Type B pancreatic cell (in vitro differentiated cells): ENCODE measurements around the gene MEF2A. TPM values are rescaled to one million over a fixed set of nuclear protein-coding genes. Genes with fewer than 3 reads are reported as not detected.

Source experiments
- DNase-seq: peaks from one replicate; pipeline ENCODE4 v3.0.0; 2021; ENCODE audit warnings: mixed read lengths; ENCODE audit not compliant: unreplicated experiment; ENCODE audit errors: extremely low spot score
- H3K27ac Mint-ChIP-seq: 2 replicates; pipeline ENCODE4 v1.8.0; 2021; ENCODE audit warnings: mild to moderate bottlenecking, mixed read lengths
- H3K27me3 Mint-ChIP-seq: 2 replicates; pipeline ENCODE4 v1.8.0; 2021; ENCODE audit warnings: mixed read lengths
- H3K36me3 Mint-ChIP-seq: 2 replicates; pipeline ENCODE4 v1.8.0; 2021; ENCODE audit warnings: mixed read lengths
- H3K4me1 Mint-ChIP-seq: one replicate; pipeline ENCODE4 v1.8.0; 2021; ENCODE audit warnings: mixed read lengths; ENCODE audit not compliant: unreplicated experiment
- H3K4me3 Mint-ChIP-seq: 2 replicates; pipeline ENCODE4 v1.8.0; 2021; ENCODE audit warnings: mild to moderate bottlenecking, mixed read lengths
- H3K9me3 Mint-ChIP-seq: 2 replicates; pipeline ENCODE4 v1.8.0; 2021; ENCODE audit warnings: mixed read lengths
- total RNA-seq: library from RNA; stranded (reverse); gene quantifications from 2 replicates; pipeline ENCODE4 v1.2.1, GENCODE V29; 2021; ENCODE audit warnings: low replicate concordance
- TF ChIP-seq, protein P1 (sequence below): fragments of 200-600 bp; sonication (generic); conservative IDR thresholded peaks from 2 replicates; pipeline ENCODE4 v1.5.0; 2021; ENCODE audit warnings: antibody characterized with exemption, mild to moderate bottlenecking

MEF2A gene
- total RNA-seq, 1 donor from 2014 or later, result 26.0 TPM

DNA sequence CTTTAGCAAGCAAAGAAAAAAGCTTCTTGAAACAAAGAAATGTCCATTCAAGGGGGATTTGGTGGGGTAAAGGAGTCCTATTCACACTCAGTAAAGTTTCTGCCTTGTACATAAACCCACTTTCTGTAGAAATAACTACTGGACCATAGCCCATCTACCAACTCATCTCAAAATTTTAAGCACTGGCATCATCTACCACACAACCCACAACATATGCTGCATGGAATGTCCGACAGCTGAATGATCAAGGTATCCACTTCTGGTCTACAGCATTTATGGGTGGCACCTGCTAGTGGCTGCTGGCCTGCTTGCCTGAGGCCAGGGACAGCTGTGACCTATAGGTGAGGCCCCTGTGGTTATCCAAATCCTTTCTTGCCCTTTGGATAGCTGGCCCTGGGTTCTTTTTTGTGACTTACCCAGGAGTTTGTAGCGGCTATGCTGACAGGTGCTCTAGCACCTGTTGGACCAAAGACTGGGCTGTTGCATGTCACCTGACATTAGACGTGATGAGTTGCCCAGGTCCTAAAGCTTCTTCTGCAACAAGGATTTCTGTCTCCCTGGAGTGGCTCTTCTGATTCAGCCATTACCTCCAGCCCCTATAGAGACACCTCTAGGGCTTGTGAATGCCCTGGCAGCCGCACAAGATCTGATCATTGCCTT is 19.2 kb upstream of the MEF2A start:
- no peak for DNase-seq
- H3K4me3 Mint-ChIP-seq, result no peak overlapping the region
- no peaks in the 10 kb centered on the region for H3K9me3 Mint-ChIP-seq
- no peaks in the 10 kb centered on the region for H3K36me3 Mint-ChIP-seq
- no peaks in the 10 kb centered on the region for H3K27me3 Mint-ChIP-seq
- no peak overlapping the region for H3K27ac Mint-ChIP-seq
- TF ChIP-seq, protein P1, sequence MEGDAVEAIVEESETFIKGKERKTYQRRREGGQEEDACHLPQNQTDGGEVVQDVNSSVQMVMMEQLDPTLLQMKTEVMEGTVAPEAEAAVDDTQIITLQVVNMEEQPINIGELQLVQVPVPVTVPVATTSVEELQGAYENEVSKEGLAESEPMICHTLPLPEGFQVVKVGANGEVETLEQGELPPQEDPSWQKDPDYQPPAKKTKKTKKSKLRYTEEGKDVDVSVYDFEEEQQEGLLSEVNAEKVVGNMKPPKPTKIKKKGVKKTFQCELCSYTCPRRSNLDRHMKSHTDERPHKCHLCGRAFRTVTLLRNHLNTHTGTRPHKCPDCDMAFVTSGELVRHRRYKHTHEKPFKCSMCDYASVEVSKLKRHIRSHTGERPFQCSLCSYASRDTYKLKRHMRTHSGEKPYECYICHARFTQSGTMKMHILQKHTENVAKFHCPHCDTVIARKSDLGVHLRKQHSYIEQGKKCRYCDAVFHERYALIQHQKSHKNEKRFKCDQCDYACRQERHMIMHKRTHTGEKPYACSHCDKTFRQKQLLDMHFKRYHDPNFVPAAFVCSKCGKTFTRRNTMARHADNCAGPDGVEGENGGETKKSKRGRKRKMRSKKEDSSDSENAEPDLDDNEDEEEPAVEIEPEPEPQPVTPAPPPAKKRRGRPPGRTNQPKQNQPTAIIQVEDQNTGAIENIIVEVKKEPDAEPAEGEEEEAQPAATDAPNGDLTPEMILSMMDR, result no peak
- H3K4me1 Mint-ChIP-seq, result no peaks in the 10 kb centered on the region

DNA sequence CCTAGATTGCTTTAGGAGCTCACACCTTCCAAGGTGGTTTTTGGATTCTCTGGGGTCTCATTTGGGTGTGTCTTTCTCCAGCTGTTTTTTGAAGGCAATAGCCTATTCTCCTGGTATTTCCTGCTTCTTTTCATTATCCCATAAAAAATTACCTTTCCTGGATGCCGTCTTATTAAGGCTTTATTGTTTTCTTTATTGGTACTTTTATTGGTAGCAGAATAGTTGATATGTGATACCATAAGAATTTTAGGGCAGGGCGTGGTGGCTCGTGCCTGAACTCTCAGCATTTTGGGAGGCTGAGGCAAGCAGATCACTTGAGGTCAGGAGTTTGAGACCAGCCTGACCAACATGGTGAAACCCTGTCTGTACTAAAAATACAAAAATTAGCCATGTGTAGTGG is 18.3 kb upstream of the MEF2A start:
- DNase-seq, result no peak
- Mint-ChIP-seq H3K4me3 (no peak overlapping the region), H3K27me3 (no peaks in the 10 kb centered on the region), H3K36me3 (no peaks in the 10 kb centered on the region), H3K4me1 (no peaks in the 10 kb centered on the region), H3K27ac (no peak overlapping the region), H3K9me3 (no peaks in the 10 kb centered on the region)
- TF ChIP-seq, protein P1, result no peak

DNA sequence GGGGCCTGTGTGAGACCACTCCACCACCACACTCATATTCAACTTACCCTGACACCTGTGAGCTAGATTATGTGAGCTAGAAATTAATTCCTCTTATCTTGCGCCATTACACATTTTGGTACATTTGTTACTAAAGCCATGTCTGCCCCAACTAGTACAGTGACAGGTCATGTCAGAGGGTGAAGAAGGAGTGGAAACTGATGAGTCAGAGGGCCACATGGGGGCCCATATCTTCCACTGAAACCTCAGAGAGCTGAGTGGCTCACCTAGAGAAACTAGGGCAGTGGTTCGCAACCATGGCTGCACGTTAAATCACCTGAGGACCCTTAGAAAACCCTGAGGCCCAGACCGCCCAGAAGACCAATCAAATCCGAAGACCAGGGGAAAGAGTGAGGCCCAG is 15.7 kb upstream of the MEF2A start:
- TF ChIP-seq, protein P1, result no peak
- Mint-ChIP-seq H3K9me3 (no peaks in the 10 kb centered on the region), H3K27me3 (no peaks in the 10 kb centered on the region), H3K4me1 (no peaks in the 10 kb centered on the region), H3K36me3 (no peaks in the 10 kb centered on the region), H3K27ac (no peak overlapping the region), H3K4me3 (no peak overlapping the region)
- DNase-seq, result no peak

DNA sequence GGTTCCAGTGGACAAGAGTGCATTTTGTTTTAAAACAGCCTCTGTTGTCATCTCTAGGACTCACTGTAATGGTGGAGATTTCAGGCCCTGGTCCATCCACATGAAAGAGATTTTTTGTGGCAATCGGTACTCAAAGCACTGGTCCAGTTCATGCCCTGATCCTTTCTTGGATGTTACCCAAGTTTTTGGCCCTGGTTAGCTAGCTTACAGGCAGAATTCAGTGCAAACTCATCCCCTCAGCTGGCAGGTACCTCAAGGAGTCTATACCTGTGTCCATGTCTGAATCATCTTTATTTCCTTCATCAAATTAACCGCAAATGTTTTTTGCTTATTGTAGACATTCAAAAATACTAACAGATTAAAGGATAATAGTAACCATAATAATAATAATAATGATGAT is 13.7 kb upstream of the MEF2A start:
- Mint-ChIP-seq H3K9me3 (no peaks in the 10 kb centered on the region), H3K4me3 (no peak overlapping the region), H3K27ac (no peak overlapping the region), H3K4me1 (no peaks in the 10 kb centered on the region), H3K36me3 (no peaks in the 10 kb centered on the region), H3K27me3 (no peaks in the 10 kb centered on the region)
- TF ChIP-seq, protein P1, result no peak
- no peak for DNase-seq

GRCh38 chr15:99554880-99555488 is 10.8 kb upstream of the MEF2A start:
- H3K27me3 Mint-ChIP-seq, result no peaks in the 10 kb centered on the region
- H3K27ac Mint-ChIP-seq, result no peak overlapping the region
- H3K4me1 Mint-ChIP-seq, result peaks cover 5% of the 10 kb centered on the region
- no peak overlapping the region for H3K4me3 Mint-ChIP-seq
- TF ChIP-seq, protein P1, result no peak
- DNase-seq, result no peak
- H3K36me3 Mint-ChIP-seq, result no peaks in the 10 kb centered on the region
- no peaks in the 10 kb centered on the region for H3K9me3 Mint-ChIP-seq
